NCI-H2107 treated with DMSO at 0.1 percent for 48 hours (cell line): Measurements from ENCODE around the gene DNMT3B.

Experiments used
- DNase-seq: peaks from one replicate; lab custom pipeline; 2025; ENCODE audit not compliant: unreplicated experiment; lab: John Stamatoyannopoulos, UW

The DNMT3B gene

DNA sequence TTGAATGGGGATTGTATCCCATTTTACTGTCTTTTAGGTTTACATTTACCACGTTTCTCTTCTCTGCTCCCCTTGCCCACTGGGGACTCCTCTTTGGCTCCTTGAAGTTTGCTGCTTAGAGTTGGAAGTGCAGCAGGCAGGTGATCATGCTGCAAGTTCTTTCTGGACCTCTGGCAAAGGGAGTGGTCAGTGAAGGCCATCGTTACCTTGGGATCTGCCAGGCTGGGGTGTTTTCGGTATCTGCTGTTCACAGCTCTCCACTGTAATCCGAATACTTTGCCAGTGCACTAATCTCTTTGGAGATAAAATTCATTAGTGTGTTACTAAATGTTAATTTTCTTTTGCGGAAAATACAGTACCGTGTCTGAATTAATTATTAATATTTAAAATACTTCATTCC lies 87.4 kb downstream of the DNMT3B start:
- DNase-seq, result no peak

DNA sequence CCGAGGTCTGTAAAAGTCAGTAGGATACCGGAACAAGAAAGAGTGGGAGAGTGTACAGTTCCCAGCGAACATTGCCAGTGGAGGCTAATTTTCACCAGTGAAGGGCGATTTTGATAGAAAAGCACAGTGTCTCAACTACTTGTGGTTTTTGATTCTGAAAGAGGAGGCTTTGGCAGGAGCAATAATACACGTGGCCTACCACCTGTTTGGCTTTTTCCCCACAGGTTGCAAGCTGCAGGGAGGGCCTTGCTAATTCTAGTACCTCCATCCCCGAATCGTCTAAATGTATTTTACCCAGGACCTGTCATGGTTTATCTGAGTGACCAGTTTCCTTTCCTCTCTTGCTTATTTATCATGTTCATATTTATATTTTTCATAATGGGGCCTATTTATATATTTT lies 93.2 kb downstream of the DNMT3B start:
- DNase-seq, result peak; percentile 73

DNA sequence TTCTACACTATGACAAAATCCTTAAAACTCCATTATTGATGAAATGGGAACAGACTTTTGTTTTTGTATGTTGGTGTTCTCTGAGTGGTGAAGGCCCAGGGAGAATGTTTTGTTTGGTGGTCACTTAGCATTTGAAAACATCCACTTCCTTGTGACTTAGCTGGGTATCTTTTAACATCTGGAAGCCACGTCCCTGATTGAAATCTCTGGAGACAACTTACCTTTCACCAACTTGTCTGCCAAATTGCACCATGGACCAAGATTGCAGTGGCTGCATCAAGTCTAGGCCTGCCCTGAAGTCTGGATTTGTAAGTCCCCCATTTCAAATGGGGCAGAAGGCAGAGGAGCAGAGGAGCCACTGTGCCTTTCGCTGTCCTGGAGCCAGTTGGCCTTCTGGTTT lies 96.0 kb downstream of the DNMT3B start:
- no peak for DNase-seq
